Fibroblast of lung (primary cell): ENCODE measurements around the gene EXPH5.

Experiments
- EZH2 ChIP-seq: IDR thresholded peaks from 2 replicates; pipeline ENCODE4 v1.5.1; 2012; ENCODE audit warnings: low read length, control low read depth, mild to moderate bottlenecking; ENCODE audit errors: missing control alignments
- TF ChIP-seq, protein P1 (sequence below), 2 donors: IDR thresholded peaks in 1 of 2; conservative IDR thresholded peaks in 1 of 2; 1 replicate in 1 of 2; 2 replicates in 1 of 2; pipeline ENCODE4 v1.5.1; 2011 to 2012; ENCODE audit warnings: low read length in 2 of 2, control low read depth in 1 of 2, inconsistent platforms in 1 of 2, low read depth in 1 of 2, mild to moderate bottlenecking in 1 of 2

DNA sequence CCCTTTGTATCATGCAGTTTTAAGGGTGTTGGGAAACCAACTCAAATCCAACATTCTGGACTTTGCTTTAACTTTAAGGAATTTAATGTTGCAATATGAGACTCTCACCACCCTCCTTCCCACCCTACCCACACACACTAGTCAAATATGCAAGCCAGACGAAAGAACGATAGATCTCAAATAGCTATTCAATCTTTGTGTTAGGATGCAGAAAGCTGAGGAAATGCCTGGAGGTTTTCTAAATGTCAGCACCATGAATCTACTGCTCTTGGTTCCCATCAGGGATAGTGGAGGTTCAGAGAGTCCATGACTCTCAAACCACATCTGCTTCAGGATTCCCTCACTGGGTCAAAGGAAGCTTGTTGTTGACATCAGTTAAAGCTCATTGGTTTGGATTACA is 33.7 kb downstream of the EXPH5 start:
- TF ChIP-seq, protein P1, sequence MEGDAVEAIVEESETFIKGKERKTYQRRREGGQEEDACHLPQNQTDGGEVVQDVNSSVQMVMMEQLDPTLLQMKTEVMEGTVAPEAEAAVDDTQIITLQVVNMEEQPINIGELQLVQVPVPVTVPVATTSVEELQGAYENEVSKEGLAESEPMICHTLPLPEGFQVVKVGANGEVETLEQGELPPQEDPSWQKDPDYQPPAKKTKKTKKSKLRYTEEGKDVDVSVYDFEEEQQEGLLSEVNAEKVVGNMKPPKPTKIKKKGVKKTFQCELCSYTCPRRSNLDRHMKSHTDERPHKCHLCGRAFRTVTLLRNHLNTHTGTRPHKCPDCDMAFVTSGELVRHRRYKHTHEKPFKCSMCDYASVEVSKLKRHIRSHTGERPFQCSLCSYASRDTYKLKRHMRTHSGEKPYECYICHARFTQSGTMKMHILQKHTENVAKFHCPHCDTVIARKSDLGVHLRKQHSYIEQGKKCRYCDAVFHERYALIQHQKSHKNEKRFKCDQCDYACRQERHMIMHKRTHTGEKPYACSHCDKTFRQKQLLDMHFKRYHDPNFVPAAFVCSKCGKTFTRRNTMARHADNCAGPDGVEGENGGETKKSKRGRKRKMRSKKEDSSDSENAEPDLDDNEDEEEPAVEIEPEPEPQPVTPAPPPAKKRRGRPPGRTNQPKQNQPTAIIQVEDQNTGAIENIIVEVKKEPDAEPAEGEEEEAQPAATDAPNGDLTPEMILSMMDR (conservative IDR thresholded peaks at IDR 0.05 in 1 of 2, IDR thresholded peaks at IDR 0.05 in 1 of 2; ENCODE audit: low read depth in 1 of 2, low read length in 2 of 2) = no peak
- TF ChIP-seq EZH2 = no peak
